ENCODE results near the gene ZBTB44.

ZBTB44 gene

GRCh38 chr11:130177782-130178181 lies 136.9 kb downstream of the ZBTB44 start:
- no peak for DNase-seq (ENCODE audit: low spot score)

Data from LoVo (cell line).